Esophagus squamous epithelium (tissue), 4 donors: Measurements from ENCODE around the gene SCYL3.

Experiments
- CTCF ChIP-seq, 6 experiments: fragments of 450-650 bp in 4 of 6; fragments of 200-600 bp in 2 of 6; sonication (generic) in 2 of 6; IDR thresholded peaks; one replicate each; pipeline ENCODE4 v1.5.1; 2016 to 2019; ENCODE audit warnings: antibody characterized with exemption in 6 of 6, mild to moderate bottlenecking in 4 of 6, moderate library complexity in 4 of 6
- POLR2A ChIP-seq, 4 donors: fragments of 450-650 bp; IDR thresholded peaks; one replicate each; pipeline ENCODE4 v1.6.1; 2017; ENCODE audit warnings: antibody characterized with exemption in 4 of 4, mild to moderate bottlenecking in 4 of 4, moderate library complexity in 3 of 4

- TF ChIP-seq POLR2A (IDR thresholded peaks at IDR 0.05) (no peak), CTCF (IDR thresholded peaks at IDR 0.05) (no peak)
These were observed 54.8 kb downstream of the SCYL3 start for GRCh38 chr1:169838942-169839341.
